Heart left ventricle (tissue), 16 donors: ENCODE measurements around the gene ERCC4. TPM values are rescaled to one million over a fixed set of nuclear protein-coding genes. Genes with fewer than 3 reads are reported as not detected.

Source experiments
- ATAC-seq, 4 donors: fragments of 200-7000 bp; cut with Tn5 transposase; one replicate each; pipeline ENCODE4 v1.9.1; 2020 to 2022; ENCODE audit warnings: moderate library complexity in 4 of 4, mild to moderate bottlenecking in 3 of 4, moderate number of reproducible peaks in 1 of 4
- DNase-seq, 5 donors: peaks; one replicate each; pipeline ENCODE4 v3.0.0-alpha.2; 2020
- H3K27ac ChIP-seq, 12 donors: fragments of 200-600 bp; sonication (generic) in 4 of 12; one replicate each; pipeline versions ENCODE4 v1.5.0 to v1.8.0; 2016 to 2022; ENCODE audit warnings: mild to moderate bottlenecking in 2 of 12
- H3K27me3 ChIP-seq, 9 donors: fragments of 200-600 bp; sonication (generic) in 2 of 9; one replicate each; pipeline versions ENCODE4 v1.5.1 to v1.8.0; 2016 to 2022; ENCODE audit warnings: mild to moderate bottlenecking in 3 of 9
- H3K36me3 ChIP-seq, 9 donors: fragments of 200-600 bp; sonication (generic) in 2 of 9; one replicate each; pipeline versions ENCODE4 v1.5.0 to v1.8.0; 2018 to 2022; ENCODE audit warnings: mild to moderate bottlenecking in 2 of 9
- H3K4me1 ChIP-seq, 12 donors: fragments of 200-600 bp; sonication (generic) in 4 of 12; one replicate each; pipeline versions ENCODE4 v1.5.0 to v1.8.0; 2016 to 2022; ENCODE audit warnings: mild to moderate bottlenecking in 3 of 12
- H3K4me3 ChIP-seq, 12 donors: fragments of 200-600 bp; sonication (generic) in 4 of 12; one replicate each; pipeline versions ENCODE4 v1.5.0 to v1.8.0; 2017 to 2022; ENCODE audit warnings: mild to moderate bottlenecking in 9 of 12, moderate library complexity in 4 of 12
- H3K9me3 ChIP-seq, 12 donors: fragments of 200-600 bp; sonication (generic) in 4 of 12; one replicate each; pipeline versions ENCODE4 v1.5.0 to v1.8.0; 2016 to 2022; ENCODE audit warnings: mild to moderate bottlenecking in 1 of 12
- POLR2A ChIP-seq, 2 donors: fragments of 450-650 bp; IDR thresholded peaks; one replicate each; pipeline ENCODE4 v1.6.1; 2017; ENCODE audit warnings: antibody characterized with exemption in 2 of 2, mild to moderate bottlenecking in 2 of 2, moderate library complexity in 2 of 2
- WGBS, 4 donors: extraction: QIAGEN DNeasy Blood & Tissue Kit in 2 of 4; methylation state at CpG; one replicate each; pipeline versions ENCODE4 v1.1.5 to v1.1.7; 2013 to 2018; 5-methylcytosine and 5-hydroxymethylcytosine counted together
- intact Hi-C, 10 donors: fragments of 100-400 bp; cut with DNase I; formaldehyde crosslinking; loops; one replicate each; pipeline versions ENCODE4 v1.11.1 to v1.14.2; 2022
- polyA plus RNA-seq, 2 donors: library from polyadenylated mRNA; stranded (reverse); fragments of 200-250 nt; gene quantifications; one replicate each; pipeline ENCODE4 v1.2.3, GENCODE V29; 2013
- total RNA-seq, 9 donors: library from RNA; depleted of rRNA in 2 of 9; stranded (reverse); fragments of >200 nt in 2 of 9; fragmentation: NEBNext Ultra II Directional in 3 of 9; extraction: Animal tissue kit (Norgen Biotek cat#: 25700) in 3 of 9; gene quantifications; one replicate each; pipeline versions ENCODE4 v1.1.0 to v1.2.4, GENCODE V29; 2016 to 2023
- TF ChIP-seq, protein P1 (sequence below), 12 donors: fragments of 200-600 bp; sonication (generic) in 4 of 12; IDR thresholded peaks; one replicate each; pipeline versions ENCODE4 v1.5.0 to v1.8.0; 2018 to 2022; ENCODE audit warnings: antibody characterized with exemption in 12 of 12, mild to moderate bottlenecking in 5 of 12
- donor health status: ischemic (EF 13 %, LVEDD 7.1; RV severe dilation, severe dysfunction).
- donor health status: healthy with polysubstance abuse.
- donor health status: DM: no; HTN: yes; CAD: no.
- donor health status: DM: no; HTN: no; CAD: no.
- donor health status: ischemic (EF 25% LVEDD 6.9; RV normal size, moderate dysfunction).
- donor health status: ischemic (EF 25% LVEDD 5.7; RV mildly dilated, moderate dysfunction).
- donor health status: healthy.
- donor health status: DM: yes; HTN: yes; CAD: no.
- donor health status: ischemic (EF 35%, LVEDD 5.7; RV mildly dilated, moderate dysfunction).
- donor health status: nonischemic (EF 11% LVEDD 7.7; RV severe dilation, severe dysfunction).
- donor health status: DM: yes; HTN: yes; CAD: no.
- donor health status: PGD.
- donor health status: ischemic (EF 29% LVEDD 5.4; RV normal size, mild dysfunction).
- donor health status: nonischemic (EF 23%, LVEDD 6.1; RV moderate dilation, normal function).

Gene ERCC4
- total and polyA plus RNA-seq, 11 donors: 1.4 to 15.2 (median 8.1) TPM

DNA sequence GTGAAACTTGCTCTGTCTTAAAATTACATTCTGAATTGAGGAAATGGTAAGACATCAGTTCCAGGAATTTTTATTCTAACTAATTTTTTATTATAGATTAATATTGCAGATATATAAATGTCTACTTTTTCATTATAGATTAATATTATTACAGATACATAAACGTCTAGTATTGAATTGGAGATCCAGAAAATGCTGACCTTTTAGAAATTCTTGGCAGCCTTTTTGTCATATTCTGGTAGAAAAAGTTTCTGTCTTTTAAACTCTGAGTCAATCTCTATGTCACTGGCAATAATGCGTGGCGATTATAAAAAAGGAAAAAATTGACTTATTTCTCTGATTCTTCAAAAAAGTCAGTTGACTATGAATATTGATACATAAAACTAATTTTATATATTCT is 8.7 kb downstream of the ERCC4 start:
- WGBS, 4 donors: 85 to 91% (median 88%) methylated on average over 3 of the region's 3 CpGs
- no peak for DNase-seq
- TF ChIP-seq, protein P1, sequence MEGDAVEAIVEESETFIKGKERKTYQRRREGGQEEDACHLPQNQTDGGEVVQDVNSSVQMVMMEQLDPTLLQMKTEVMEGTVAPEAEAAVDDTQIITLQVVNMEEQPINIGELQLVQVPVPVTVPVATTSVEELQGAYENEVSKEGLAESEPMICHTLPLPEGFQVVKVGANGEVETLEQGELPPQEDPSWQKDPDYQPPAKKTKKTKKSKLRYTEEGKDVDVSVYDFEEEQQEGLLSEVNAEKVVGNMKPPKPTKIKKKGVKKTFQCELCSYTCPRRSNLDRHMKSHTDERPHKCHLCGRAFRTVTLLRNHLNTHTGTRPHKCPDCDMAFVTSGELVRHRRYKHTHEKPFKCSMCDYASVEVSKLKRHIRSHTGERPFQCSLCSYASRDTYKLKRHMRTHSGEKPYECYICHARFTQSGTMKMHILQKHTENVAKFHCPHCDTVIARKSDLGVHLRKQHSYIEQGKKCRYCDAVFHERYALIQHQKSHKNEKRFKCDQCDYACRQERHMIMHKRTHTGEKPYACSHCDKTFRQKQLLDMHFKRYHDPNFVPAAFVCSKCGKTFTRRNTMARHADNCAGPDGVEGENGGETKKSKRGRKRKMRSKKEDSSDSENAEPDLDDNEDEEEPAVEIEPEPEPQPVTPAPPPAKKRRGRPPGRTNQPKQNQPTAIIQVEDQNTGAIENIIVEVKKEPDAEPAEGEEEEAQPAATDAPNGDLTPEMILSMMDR (IDR thresholded peaks at IDR 0.05): no peak
- no peak for TF ChIP-seq POLR2A (IDR thresholded peaks at IDR 0.05)
- Histone ChIP-seq H3K9me3 (no peaks in the 10 kb centered on the region), H3K27ac (no peak overlapping the region), H3K4me1 (peaks cover 0 to 10% (median 4%) of the 10 kb centered on the region in 12 donors), H3K4me3 (no peak overlapping the region), H3K27me3 (no peaks in the 10 kb centered on the region), H3K36me3 (peaks cover 0 to 76% (median 43%) of the 10 kb centered on the region in 9 donors)
- no peak for ATAC-seq
- intact Hi-C loops: loop anchor here in 7 of 10 donors (10.0 kb wide), 8 partner anchors 76 to 596 kb away; partner anchors contain the start of gene MRTFB (in 2 of the 7)

DNA sequence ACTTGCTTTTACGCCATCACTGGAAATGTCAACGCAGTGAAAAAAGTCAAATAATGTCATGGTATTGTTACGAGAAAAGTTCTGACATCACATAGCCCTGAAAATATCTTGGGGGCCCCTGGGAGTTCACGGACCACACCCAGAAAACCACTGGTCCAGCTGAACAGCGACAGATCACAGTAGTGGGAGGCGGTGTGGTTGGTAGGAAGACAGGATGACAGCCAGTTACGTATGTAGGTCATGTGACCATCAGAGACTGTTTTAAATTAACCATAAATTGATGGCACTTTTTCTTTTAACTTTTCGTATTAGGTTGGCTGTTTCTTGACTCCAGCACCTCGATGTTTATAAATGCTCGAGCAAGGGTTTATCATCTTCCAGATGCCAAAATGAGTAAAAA is 11.9 kb downstream of the ERCC4 start:
- DNase-seq: no peak
- WGBS, 4 donors: 78 to 81% (median 79%) methylated on average over 10 of the region's 10 CpGs
- H3K4me1 ChIP-seq: peaks cover 0 to 9% (median 3%) of the 10 kb centered on the region in 12 donors
- ATAC-seq: no peak
- H3K27me3 ChIP-seq: no peaks in the 10 kb centered on the region
- H3K27ac ChIP-seq: no peak overlapping the region
- intact Hi-C loops: loop anchor here in 1 of 10 donors (5.0 kb wide), 1 partner anchor 45 kb away; no protein-coding TSS in a partner anchor
- no peaks in the 10 kb centered on the region for H3K9me3 ChIP-seq
- peaks cover 0 to 84% (median 51%) of the 10 kb centered on the region in 9 donors for H3K36me3 ChIP-seq
- H3K4me3 ChIP-seq: no peak overlapping the region
- TF ChIP-seq POLR2A (IDR thresholded peaks at IDR 0.05): no peak
- TF ChIP-seq, protein P1 (IDR thresholded peaks at IDR 0.05): no peak

DNA sequence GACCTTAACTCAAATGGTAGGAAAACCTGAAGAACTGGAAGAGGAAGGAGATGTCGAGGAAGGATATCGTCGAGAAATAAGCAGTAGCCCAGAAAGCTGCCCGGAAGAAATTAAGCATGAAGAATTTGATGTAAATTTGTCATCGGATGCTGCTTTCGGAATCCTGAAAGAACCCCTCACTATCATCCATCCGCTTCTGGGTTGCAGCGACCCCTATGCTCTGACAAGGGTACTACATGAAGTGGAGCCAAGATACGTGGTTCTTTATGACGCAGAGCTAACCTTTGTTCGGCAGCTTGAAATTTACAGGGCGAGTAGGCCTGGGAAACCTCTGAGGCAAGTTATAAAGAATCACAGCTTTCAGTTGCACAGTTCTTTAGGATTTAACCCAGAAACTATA is 15.5 kb downstream of the ERCC4 start:
- no peak for DNase-seq
- Histone ChIP-seq H3K4me3 (no peak overlapping the region), H3K4me1 (peaks cover 0 to 11% (median 5%) of the 10 kb centered on the region in 12 donors), H3K27ac (no peak overlapping the region), H3K36me3 (peaks cover 0 to 80% (median 67%) of the 10 kb centered on the region in 9 donors), H3K9me3 (no peaks in the 10 kb centered on the region), H3K27me3 (no peaks in the 10 kb centered on the region)
- 78 to 81% (median 80%) methylated on average over 12 of the region's 12 CpGs for WGBS, 4 donors
- no peak for ATAC-seq
- TF ChIP-seq, protein P1 (IDR thresholded peaks at IDR 0.05): peak in 9 of 12 donors; percentile 17 to 50 (median 36)
- no peak for TF ChIP-seq POLR2A (IDR thresholded peaks at IDR 0.05)
- intact Hi-C loops: loop anchor here in 4 of 10 donors (5.0 kb wide), 4 partner anchors 62 to 262 kb away; partner anchors contain the start of gene MRTFB (in 1 of the 4)

DNA sequence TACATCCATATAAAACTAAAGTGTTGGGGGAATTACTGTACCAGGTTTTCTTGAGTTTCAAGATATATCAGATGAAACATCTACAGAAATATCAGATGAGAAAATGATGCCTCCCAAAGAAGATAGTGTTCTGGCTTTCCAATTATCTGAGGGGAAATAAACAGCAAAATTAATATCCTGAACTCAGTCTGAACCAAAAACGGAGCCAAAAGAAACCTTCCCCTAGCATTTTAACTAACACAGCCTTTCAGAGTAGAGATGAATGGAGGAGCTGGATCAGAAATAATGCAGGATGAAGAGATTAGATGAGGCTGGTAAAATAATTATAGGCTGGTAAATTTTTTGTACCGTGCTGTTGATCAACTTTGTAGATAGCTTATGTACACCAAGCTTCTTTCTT is 16.2 kb downstream of the ERCC4 start:
- intact Hi-C loops: loop anchor here in 4 of 10 donors (5.0 kb wide), 4 partner anchors 61 to 261 kb away; partner anchors contain the start of gene MRTFB (in 1 of the 4)
- no peaks in the 10 kb centered on the region for H3K9me3 ChIP-seq
- peaks cover 0 to 11% (median 5%) of the 10 kb centered on the region in 12 donors for H3K4me1 ChIP-seq
- H3K27ac ChIP-seq: peak overlapping the region in 2 of 12 donors; percentile 5 to 25
- DNase-seq (no peak), ATAC-seq (no peak)
- peaks cover 0 to 78% (median 63%) of the 10 kb centered on the region in 9 donors for H3K36me3 ChIP-seq
- no peak overlapping the region for H3K4me3 ChIP-seq
- TF ChIP-seq POLR2A (IDR thresholded peaks at IDR 0.05): no peak
- TF ChIP-seq, protein P1 (IDR thresholded peaks at IDR 0.05): no peak
- no peaks in the 10 kb centered on the region for H3K27me3 ChIP-seq
- 44 to 70% (median 57%) methylated on average over 2 of the region's 2 CpGs for WGBS, 4 donors
